GM23248 (cell line): Measurements from ENCODE around the gene TMEM178B.

Experiments used
- EZH2 ChIP-seq: fragments of 200-600 bp; sonication (generic); IDR thresholded peaks from 2 replicates; pipeline ENCODE4 v1.6.1; 2018; ENCODE audit warnings: antibody characterized with exemption, mild to moderate bottlenecking; ENCODE audit not compliant: insufficient read depth, poor library complexity, severe bottlenecking
- EZH2phosphoT487 ChIP-seq: fragments of 200-600 bp; sonication (generic); IDR thresholded peaks from 2 replicates; pipeline ENCODE4 v1.6.1; 2018; ENCODE audit warnings: antibody characterized with exemption, moderate library complexity, mild to moderate bottlenecking, low read depth; ENCODE audit not compliant: insufficient read depth

GRCh38 chr7:141300816-141301215 lies 227.0 kb downstream of the TMEM178B start:
- TF ChIP-seq EZH2phosphoT487 (no peak), EZH2 (no peak)
